Measurements from ENCODE around the gene PRICKLE3. TPM values are rescaled to one million over a fixed set of nuclear protein-coding genes. Genes with fewer than 3 reads are reported as not detected.

PRICKLE3 gene
- total RNA-seq, 2 donors from 2014 or later, result 7.5 to 13.2 TPM

DNA sequence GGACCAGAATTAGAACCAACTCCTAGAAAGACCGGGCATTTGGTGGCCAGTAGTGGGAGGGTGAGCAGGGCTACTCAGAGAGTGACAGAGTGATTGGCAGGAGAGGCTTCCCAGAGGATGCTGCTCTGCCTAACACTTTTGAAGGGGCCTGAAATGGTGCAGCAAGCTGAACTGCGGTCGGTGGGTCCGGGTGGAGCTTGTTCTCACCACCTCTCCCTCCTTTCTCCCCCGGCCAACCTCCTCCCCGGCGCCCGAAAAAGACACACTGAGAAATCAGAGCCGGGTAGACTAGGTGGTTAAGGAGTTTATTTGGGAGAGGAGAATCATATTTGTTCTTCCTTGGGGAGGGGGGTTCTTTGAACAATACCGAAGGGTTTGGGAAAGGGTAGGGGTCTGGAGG is 1.4 kb upstream of the PRICKLE3 start:
- no peak for TF ChIP-seq POLR2A (IDR thresholded peaks at IDR 0.05)
- TF ChIP-seq, protein P1, sequence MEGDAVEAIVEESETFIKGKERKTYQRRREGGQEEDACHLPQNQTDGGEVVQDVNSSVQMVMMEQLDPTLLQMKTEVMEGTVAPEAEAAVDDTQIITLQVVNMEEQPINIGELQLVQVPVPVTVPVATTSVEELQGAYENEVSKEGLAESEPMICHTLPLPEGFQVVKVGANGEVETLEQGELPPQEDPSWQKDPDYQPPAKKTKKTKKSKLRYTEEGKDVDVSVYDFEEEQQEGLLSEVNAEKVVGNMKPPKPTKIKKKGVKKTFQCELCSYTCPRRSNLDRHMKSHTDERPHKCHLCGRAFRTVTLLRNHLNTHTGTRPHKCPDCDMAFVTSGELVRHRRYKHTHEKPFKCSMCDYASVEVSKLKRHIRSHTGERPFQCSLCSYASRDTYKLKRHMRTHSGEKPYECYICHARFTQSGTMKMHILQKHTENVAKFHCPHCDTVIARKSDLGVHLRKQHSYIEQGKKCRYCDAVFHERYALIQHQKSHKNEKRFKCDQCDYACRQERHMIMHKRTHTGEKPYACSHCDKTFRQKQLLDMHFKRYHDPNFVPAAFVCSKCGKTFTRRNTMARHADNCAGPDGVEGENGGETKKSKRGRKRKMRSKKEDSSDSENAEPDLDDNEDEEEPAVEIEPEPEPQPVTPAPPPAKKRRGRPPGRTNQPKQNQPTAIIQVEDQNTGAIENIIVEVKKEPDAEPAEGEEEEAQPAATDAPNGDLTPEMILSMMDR (IDR thresholded peaks at IDR 0.05), result no peak
- Histone ChIP-seq H3K4me3 (no peak overlapping the region), H3K27ac (peak overlapping the region in 1 of 4 donors; percentile 77), H3K9me3 (no peaks in the 10 kb centered on the region), H3K4me1 (peaks cover 20% of the 10 kb centered on the region), H3K27me3 (no peaks in the 10 kb centered on the region), H3K36me3 (replicated peaks in 1 of 2; ENCODE audit: insufficient read depth in 1 of 2, low read depth in 2 of 2) (no peaks in the 10 kb centered on the region)
- DNase-seq (no peak), ATAC-seq (no peak)
- intact Hi-C loops (cut with DNase I), result no loop called here
- 69 to 74% methylated on average over 4 to 10 of the region's 10 CpGs for WGBS, 2 donors

DNA sequence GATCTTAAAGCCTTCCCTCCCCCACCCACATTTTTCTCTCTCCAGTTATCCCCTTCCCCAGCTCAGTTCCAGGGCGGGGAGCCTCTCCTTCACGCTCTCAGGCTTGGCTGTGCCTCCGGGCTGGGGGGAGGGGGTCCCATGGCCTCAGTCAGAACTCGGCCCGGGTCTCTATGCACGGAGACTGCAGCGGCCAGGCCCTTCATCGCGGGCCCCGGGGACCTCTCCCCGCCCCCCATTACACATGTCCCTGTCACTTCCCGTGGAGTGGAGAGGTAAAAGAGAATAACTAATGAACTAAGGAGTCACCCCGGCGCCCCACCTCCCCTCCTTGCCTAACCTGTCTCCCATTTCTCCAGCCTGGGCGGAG is 838 bp upstream of the PRICKLE3 start:
- WGBS, 2 donors, result 63 to 70% methylated on average over 4 to 13 of the region's 15 CpGs
- H3K9me3 ChIP-seq, result no peaks in the 10 kb centered on the region
- peaks cover 16% of the 10 kb centered on the region for H3K4me1 ChIP-seq
- no peak for TF ChIP-seq POLR2A (IDR thresholded peaks at IDR 0.05)
- TF ChIP-seq, protein P1 (IDR thresholded peaks at IDR 0.05), result no peak
- peak overlapping the region in 3 of 4 donors; percentile 62 to 84 (median 77) for H3K27ac ChIP-seq
- H3K27me3 ChIP-seq, result no peaks in the 10 kb centered on the region
- H3K4me3 ChIP-seq, result no peak overlapping the region
- H3K36me3 ChIP-seq (replicated peaks in 1 of 2; ENCODE audit: insufficient read depth in 1 of 2, low read depth in 2 of 2), result no peaks in the 10 kb centered on the region
- intact Hi-C loops (cut with DNase I), result no loop called here
- no peak for DNase-seq
- no peak for ATAC-seq

DNA sequence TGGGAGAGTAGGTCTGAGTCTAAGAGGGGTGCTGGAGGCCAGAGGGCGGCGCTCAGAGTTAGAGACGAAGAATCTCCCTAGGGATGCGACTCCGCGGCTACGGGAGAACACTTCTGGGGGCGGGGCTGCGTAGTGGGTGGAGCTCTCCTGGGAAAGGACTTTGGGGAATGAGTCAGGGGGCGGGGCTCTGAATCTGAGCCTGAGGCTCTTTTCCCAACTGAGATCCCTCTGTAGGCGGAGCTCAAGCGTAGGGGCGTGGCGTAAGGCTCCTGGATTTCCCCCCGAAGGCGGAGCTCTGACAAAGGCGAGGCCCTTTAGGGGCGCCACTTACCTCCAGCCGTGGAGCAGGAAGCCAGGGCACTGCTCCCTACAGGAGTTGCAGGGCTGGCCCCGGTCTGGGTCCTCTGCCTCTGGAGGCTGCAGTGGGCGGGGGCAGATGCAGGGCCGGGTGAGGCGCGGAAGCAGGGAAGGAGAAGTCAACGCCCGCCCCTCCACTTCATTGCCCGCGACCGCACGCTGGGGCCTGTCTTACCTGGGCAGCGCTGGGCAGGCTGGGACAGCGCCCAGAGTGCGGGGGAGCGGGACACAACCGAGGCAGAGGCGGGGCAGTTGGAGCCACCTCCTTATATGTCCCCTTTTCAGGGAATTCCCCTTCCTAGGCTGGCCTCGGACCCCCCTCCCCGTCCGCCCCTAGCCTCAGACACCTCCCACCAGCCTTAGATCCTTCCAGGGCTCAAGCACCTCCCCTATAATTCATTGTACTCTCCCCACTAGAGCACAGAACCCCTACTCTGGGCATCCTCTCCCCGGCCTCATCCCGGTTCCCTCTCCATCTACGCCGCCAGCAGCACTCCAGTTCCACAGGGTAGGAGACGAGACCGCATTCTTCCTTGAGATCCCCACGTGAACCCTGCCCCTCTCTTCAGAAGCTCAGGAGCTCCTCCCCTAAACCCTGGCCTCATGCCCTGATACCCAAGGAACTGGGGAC is 1.6 kb downstream of the PRICKLE3 start:
- intact Hi-C loops (cut with DNase I), result no loop called here
- WGBS, 2 donors, result 19 to 36% methylated on average over 7 to 33 of the region's 46 CpGs
- no peaks in the 10 kb centered on the region for H3K9me3 ChIP-seq
- no peaks in the 10 kb centered on the region for H3K36me3 ChIP-seq (replicated peaks in 1 of 2; ENCODE audit: insufficient read depth in 1 of 2, low read depth in 2 of 2)
- peaks cover 16% of the 10 kb centered on the region for H3K4me1 ChIP-seq
- peak; percentile 84 for ATAC-seq
- H3K27me3 ChIP-seq, result no peaks in the 10 kb centered on the region
- H3K27ac ChIP-seq, result peak overlapping the region; percentile 39 to 79 (median 64)
- peak; percentile 54 to 83 (median 74) for TF ChIP-seq POLR2A (IDR thresholded peaks at IDR 0.05)
- TF ChIP-seq, protein P1 (IDR thresholded peaks at IDR 0.05), result peak in 1 of 7 experiments; percentile 6
- H3K4me3 ChIP-seq, result no peak overlapping the region
- DNase-seq, result peak; percentile 91 to 95 (median 94)

DNA sequence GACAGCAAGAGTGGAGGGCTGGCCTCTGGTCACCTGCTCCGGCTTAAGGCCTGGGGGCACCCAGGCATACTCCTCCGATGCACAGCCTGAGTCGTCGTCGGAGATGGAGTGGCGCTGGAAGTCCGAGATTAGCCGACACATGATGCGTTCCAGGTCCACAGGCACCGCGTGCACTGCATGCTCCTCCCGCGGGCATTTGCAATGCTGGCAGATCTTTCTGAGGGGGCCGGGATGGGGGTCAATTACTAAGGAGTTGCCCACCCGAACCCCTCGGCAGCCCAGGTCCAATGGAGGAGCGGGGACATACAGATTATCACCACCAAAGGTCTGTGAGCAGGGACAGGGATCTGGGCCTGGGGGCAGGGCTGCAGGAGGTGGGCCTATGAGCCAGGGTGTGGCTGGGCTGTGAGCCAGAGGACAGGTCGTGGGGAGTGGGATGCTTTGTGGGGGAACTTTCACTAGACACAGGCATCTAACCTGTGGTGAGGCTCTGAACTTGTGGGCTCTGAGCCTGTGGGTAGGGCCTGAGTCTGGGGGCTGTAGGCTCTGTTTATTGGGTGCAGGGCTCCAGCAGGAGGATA is 2.4 kb downstream of the PRICKLE3 start:
- Histone ChIP-seq H3K27ac (peak overlapping the region in 3 of 4 donors; percentile 51 to 79 (median 77)), H3K4me1 (peaks cover 16% of the 10 kb centered on the region), H3K9me3 (no peaks in the 10 kb centered on the region), H3K4me3 (no peak overlapping the region), H3K36me3 (replicated peaks in 1 of 2; ENCODE audit: insufficient read depth in 1 of 2, low read depth in 2 of 2) (no peaks in the 10 kb centered on the region), H3K27me3 (no peaks in the 10 kb centered on the region)
- WGBS, 2 donors, result 88% methylated on average over 18 of the region's 18 CpGs; no CpG with 5 or more reads in 1 of the 2 donors
- TF ChIP-seq, protein P1 (IDR thresholded peaks at IDR 0.05), result no peak
- no peak for TF ChIP-seq POLR2A (IDR thresholded peaks at IDR 0.05)
- ATAC-seq (no peak), DNase-seq (no peak)
- intact Hi-C loops (cut with DNase I), result no loop called here
